Stimulated activated CD4-positive, alpha-beta T cell treated with anti-CD3 and anti-CD28 coated beads, Interleukin-1b, Interleukin-23, amount 100 ng/mL, for 48 hours (primary cell): ENCODE data around the gene LDHAL6B.

Experiments
- DNase-seq: peaks from one replicate; pipeline ENCODE4 v3.0.0-alpha.2; 2020

LDHAL6B gene

GRCh38 chr15:59178151-59178695 lies 28.4 kb upstream of the LDHAL6B start:
- no peak for DNase-seq

GRCh38 chr15:59179717-59180116 lies 26.9 kb upstream of the LDHAL6B start:
- DNase-seq, result no peak

GRCh38 chr15:59180945-59181600 lies 25.6 kb upstream of the LDHAL6B start:
- no peak for DNase-seq

- DNase-seq, result no peak
Measured at GRCh38 chr15:59185725-59186124, 20.9 kb upstream of the LDHAL6B start.

GRCh38 chr15:59186501-59186900 lies 20.1 kb upstream of the LDHAL6B start:
- DNase-seq, result no peak

DNA sequence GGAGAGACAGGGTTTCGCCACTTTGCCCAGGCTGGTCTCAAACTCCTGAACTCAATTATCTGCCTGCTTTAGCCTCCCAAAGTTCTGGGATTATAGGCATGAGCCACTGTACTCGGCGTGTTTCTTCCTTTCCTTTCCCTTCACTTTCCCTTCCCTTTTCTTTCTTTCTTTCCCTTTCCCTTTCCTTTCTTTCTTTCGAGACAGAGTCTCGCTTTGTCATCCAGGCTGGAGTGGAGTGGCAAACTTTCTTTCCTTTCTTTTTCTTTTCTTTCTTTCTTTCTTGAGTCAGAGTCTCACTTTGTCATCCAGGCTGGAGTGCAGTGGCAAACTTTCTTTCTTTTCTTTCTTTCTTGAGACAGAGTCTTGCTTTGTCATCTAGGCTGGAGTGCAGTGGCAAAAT lies 17.4 kb upstream of the LDHAL6B start:
- no peak for DNase-seq

- DNase-seq, result no peak
Measured at GRCh38 chr15:59190291-59190690, 16.4 kb upstream of the LDHAL6B start.

DNA sequence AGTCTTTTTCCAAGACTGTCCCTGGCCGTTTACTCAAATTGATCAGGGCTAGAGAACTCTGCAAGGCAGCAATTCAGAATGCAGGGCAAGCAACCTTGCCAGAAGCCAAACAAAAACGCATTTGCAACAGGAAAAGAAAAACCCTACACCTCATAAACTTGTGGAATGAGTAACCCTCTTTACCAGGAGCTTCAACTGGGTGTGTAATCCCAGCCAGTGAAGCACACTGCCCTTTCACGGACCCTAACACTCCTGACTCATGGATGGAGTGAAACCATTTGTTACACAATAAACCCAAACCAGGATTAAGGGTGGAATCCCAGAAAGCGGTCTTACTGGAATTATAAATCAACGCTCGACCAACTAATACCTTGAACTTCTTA lies 14.8 kb upstream of the LDHAL6B start:
- no peak for DNase-seq

- DNase-seq, result no peak
Measured at GRCh38 chr15:59194639-59195325, 11.9 kb upstream of the LDHAL6B start.

DNA sequence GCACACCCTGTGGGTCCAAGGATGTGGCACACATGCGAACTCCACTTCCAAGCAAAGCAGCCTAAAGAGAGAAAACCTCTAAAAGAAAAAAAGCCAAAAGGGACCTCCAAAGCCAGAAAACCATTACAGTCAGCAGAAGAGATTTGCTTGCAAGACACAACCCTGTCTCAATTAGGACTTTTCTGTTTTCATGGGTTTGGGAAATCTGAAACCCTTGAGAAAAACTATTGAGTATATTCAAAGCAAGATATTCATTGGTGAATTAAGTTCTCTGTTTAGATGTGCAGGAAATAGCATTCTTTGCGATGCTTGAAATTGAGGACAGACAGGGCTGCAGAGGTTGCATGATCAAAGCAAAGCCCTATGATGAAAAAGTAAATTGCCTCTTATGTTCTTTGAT lies 10.2 kb upstream of the LDHAL6B start:
- no peak for DNase-seq

DNA sequence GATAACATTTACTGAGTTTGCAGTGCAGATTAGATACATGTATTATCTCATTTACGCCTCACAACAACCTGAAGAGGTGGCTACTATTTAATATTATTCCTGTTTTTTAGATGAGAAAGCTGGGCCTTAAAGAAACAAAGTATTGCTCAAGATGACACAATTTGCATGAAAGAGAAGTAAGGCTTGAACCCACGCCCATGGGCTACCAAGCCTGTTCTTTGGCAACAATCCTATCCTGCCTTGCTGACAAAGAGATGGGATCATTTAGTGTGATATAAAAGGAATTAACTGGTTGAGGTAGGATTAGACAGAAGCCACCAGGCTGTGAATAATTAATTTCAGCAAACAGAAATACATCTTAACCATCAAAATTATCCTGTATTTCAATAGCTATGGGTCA lies 9.2 kb upstream of the LDHAL6B start:
- DNase-seq, result no peak

- DNase-seq, result no peak
Measured at GRCh38 chr15:59199626-59200465, 6.8 kb upstream of the LDHAL6B start.

DNA sequence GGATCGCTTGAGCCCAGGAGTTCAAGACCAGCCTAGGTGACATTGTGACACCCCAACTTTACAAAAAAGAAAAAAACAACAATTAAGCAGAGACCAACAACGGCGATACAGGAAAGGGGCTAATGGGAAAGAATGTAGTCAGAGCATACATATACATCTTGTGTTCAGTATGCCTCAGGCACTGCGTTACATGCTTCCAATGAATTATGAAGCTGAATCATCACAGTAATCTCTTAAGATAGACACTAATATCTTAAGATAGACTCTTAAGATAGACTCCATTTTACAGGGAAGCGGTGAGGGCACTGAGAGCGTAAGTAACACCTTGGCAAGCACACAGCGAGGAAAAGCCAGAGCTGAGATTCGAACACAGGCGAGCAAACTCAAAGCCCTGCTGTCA lies 6.1 kb upstream of the LDHAL6B start:
- DNase-seq, result no peak

DNA sequence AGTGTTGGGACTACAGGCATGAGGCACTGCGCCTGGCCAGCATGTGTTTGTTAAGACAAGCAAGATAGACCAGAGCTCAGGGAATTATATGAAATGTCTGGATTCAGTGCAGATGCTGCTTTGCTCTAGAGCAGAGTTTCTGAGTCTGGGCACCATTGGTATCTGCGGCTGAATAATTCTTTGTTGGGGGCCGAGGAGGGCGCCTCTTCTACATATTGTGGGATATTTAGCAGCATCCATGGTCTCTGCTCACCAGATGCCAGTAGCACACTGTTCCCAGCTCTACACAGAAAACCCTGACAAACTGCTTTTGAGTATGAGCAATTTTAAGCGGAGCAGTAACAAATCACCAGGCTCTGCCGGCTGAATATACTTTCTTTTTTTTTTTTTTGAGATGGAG lies 3.6 kb upstream of the LDHAL6B start:
- no peak for DNase-seq

GRCh38 chr15:59203657-59204056 lies 3.0 kb upstream of the LDHAL6B start:
- DNase-seq, result no peak

- DNase-seq, result no peak
Measured at GRCh38 chr15:59205839-59206622, 612 bp upstream of the LDHAL6B start.

DNA sequence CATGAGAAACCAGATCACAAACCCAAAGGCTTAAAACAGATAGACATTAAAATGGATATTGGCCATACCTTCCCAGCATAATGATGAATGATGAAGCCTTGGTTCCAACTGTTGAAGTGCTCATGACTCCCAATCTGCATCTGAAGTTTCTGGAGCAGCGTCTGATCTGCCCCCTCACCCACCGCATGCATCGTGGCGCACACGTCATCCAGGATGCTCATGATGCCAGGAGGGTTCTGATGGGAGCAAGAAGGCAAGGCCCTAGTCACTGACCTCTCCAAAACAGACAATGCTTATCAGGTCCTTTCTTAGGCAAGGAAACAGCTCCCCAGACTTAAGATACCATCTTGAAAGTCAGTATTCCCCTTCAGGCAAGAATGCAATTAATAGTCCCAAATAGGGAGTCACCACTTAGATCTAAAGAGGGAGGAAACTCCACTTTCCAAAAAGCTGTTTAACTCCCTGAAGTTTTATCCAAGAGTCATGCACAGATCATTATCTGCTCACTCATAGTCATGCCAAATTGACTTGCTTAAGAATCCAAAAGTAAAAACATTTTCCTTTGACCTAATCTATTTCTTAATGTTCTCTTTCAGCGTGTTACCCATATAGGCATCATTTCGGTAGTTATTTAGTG lies 2.1 kb downstream of the LDHAL6B start:
- no peak for DNase-seq

- no peak for DNase-seq
Measured at GRCh38 chr15:59210186-59210585, 3.5 kb downstream of the LDHAL6B start.

DNA sequence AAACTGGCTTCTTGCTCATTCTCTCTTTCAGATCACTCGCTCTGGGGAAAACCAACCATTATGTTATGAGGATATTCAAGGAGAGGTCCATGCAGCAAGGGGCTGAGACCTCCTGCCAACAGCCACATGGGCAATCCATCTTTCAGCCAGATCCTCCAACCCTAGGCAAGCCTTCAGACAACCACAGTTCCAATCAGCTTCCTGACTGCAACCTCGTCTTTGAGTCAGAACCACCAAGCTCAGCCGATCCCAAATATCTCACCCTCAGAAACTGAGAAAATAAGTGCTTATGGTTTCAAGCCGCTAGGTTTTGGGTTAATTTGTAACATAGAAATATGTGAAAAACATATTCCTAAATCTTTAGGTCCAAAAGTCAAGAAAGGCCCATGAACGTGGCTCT lies 10.3 kb downstream of the LDHAL6B start:
- no peak for DNase-seq

- DNase-seq, result no peak
Measured at GRCh38 chr15:59217876-59218498, 11.3 kb downstream of the LDHAL6B start.

DNA sequence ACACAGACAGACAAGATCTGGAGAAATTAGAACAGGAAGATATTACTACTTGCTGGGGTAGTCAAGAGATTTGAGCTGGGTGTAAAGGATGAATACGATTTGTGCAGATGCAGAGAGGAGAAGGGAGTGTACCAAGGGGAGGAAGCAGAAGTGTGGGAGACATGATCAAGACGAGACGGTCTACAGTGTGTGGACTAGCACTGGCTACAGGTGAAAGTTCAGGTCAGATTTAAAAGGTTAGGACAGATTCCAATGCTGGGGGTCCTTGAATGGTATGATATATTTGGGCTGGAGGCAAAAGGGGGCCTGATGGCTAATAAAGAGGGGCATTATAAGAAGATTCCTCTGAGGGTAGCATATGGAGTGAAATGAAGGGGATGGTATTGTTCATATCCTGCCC lies 12.1 kb downstream of the LDHAL6B start:
- DNase-seq, result no peak
